Measurements from ENCODE around the gene NCOR1. TPM values are rescaled to one million over a fixed set of nuclear protein-coding genes. Genes with fewer than 3 reads are reported as not detected.
"Not testable (repeated sequence)": the region's sequence is repeated elsewhere in the genome, so short reads cannot be mapped to it uniquely, and the experiment has no call there.

The NCOR1 gene
- total RNA-seq, 1 donor from 2014 or later = 137 TPM

DNA sequence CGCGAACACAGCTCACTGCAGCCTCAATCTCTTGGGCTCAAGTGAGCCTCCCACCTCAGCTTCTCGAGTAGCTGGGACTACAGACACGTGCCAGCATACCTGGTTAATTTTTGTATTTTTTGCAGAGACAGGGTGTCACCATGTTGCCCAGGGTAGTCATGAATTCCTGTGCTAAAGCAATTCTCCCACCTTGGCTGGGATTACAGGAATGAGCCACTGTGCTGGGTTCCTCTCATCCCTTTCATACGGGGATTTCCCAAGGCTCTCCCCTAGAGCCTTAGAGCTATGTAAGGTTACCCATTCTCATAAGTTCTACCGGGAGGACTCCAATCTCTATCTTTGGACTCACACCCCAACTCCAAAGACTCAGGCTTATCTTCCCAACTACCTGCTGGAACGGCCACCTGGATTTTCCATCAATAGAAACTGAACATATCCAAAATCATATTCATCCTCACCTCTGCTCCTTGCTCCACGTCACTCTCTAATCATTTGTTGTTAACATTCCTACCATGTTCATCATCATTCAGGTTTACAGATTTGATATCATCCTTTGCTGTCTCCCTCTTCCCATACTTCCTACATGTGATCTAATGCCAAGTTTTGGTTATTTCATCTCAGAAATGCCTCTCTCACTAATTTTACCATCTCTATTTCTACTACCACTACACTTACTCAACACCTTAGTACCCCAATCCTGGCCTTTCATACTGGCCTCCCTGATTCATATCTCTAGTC is 92.5 kb downstream of the NCOR1 start:
- intact Hi-C loops (cut with DNase I) = no loop called here
- Histone ChIP-seq H3K36me3 (peaks cover 83% of the 10 kb centered on the region), H3K27me3 (ENCODE audit: low read depth) (no peaks in the 10 kb centered on the region), H3K9me3 (no peaks in the 10 kb centered on the region), H3K4me3 (no peak overlapping the region), H3K27ac (no peak overlapping the region), H3K4me1 (no peaks in the 10 kb centered on the region)
- TF ChIP-seq, protein P1, sequence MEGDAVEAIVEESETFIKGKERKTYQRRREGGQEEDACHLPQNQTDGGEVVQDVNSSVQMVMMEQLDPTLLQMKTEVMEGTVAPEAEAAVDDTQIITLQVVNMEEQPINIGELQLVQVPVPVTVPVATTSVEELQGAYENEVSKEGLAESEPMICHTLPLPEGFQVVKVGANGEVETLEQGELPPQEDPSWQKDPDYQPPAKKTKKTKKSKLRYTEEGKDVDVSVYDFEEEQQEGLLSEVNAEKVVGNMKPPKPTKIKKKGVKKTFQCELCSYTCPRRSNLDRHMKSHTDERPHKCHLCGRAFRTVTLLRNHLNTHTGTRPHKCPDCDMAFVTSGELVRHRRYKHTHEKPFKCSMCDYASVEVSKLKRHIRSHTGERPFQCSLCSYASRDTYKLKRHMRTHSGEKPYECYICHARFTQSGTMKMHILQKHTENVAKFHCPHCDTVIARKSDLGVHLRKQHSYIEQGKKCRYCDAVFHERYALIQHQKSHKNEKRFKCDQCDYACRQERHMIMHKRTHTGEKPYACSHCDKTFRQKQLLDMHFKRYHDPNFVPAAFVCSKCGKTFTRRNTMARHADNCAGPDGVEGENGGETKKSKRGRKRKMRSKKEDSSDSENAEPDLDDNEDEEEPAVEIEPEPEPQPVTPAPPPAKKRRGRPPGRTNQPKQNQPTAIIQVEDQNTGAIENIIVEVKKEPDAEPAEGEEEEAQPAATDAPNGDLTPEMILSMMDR (IDR thresholded peaks at IDR 0.05) = no peak
- DNase-seq (no peak), ATAC-seq (no peak)

DNA sequence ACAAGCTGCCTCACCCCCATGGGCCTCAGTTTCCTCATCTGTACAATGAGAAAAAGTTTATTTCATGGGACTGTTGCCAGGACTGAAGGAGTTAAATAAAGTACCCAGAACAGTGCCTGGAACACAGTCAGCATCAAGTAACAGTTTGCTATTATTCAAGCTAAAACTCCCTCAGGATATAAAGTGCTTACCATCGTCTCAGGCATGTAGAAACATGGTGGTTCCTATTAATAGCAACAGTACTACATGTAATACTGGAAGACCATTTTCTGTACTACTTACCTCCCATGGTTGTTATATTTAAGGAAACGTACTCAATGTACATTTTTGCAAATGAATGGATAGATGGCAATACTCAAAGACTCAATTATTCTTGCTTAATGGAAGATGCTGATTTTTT is 93.4 kb downstream of the NCOR1 start:
- no peak for DNase-seq
- intact Hi-C loops (cut with DNase I) = no loop called here
- no peaks in the 10 kb centered on the region for H3K4me1 ChIP-seq
- H3K4me3 ChIP-seq = no peak overlapping the region
- no peaks in the 10 kb centered on the region for H3K27me3 ChIP-seq (ENCODE audit: low read depth)
- peaks cover 91% of the 10 kb centered on the region for H3K36me3 ChIP-seq
- H3K9me3 ChIP-seq = no peaks in the 10 kb centered on the region
- TF ChIP-seq, protein P1 (IDR thresholded peaks at IDR 0.05) = no peak
- ATAC-seq = no peak
- H3K27ac ChIP-seq = no peak overlapping the region

DNA sequence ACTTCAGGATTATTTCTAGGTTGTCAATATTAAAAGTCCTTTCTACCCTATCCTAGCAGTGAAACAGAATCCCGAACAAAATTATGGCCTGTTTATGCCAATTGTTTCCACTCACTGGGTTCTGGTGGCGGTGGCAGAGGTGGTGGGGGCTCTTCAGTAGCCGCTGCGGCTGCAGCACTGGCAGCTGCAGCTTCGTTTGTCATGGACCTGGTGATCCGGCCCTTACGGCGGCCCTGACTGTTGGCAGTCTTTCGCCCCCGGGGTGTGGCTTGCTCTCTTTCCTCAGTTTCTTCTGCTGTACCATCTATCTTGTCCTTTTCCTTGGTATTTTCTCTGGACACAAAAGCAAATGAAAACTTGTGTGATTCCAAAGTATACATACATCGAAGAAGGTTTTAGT is 94.4 kb downstream of the NCOR1 start:
- ATAC-seq = no peak
- intact Hi-C loops (cut with DNase I) = no loop called here
- H3K36me3 ChIP-seq = peaks cover 94% of the 10 kb centered on the region
- no peaks in the 10 kb centered on the region for H3K9me3 ChIP-seq
- no peaks in the 10 kb centered on the region for H3K4me1 ChIP-seq
- DNase-seq = no peak
- no peaks in the 10 kb centered on the region for H3K27me3 ChIP-seq (ENCODE audit: low read depth)
- no peak overlapping the region for H3K4me3 ChIP-seq
- TF ChIP-seq, protein P1 (IDR thresholded peaks at IDR 0.05) = no peak
- H3K27ac ChIP-seq = no peak overlapping the region

DNA sequence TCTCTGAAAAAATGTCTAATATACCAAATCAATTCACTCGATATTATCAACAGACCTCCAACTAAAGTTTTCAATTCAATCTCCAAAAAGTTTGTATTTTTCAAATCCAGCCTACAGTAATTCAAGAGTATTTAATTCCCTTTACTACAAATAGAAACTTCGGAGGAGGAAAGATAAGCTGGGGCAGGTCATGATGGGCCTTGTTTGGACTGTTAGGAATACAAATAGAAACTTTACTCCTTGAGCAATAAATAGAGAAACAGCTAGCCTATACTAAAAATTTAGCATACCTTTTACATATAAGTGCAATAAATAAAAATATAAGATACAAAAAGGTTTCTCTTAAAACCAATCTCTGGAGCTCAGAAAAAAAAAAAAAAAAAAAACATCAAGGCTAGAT is 98.2 kb downstream of the NCOR1 start:
- intact Hi-C loops (cut with DNase I) = no loop called here
- no peak for ATAC-seq
- Histone ChIP-seq H3K4me3 (no peak overlapping the region), H3K4me1 (no peaks in the 10 kb centered on the region), H3K36me3 (peaks cover 99% of the 10 kb centered on the region), H3K27me3 (ENCODE audit: low read depth) (no peaks in the 10 kb centered on the region), H3K27ac (no peak overlapping the region), H3K9me3 (peaks cover 7% of the 10 kb centered on the region)
- TF ChIP-seq, protein P1 (IDR thresholded peaks at IDR 0.05) = no peak
- DNase-seq = no peak

DNA sequence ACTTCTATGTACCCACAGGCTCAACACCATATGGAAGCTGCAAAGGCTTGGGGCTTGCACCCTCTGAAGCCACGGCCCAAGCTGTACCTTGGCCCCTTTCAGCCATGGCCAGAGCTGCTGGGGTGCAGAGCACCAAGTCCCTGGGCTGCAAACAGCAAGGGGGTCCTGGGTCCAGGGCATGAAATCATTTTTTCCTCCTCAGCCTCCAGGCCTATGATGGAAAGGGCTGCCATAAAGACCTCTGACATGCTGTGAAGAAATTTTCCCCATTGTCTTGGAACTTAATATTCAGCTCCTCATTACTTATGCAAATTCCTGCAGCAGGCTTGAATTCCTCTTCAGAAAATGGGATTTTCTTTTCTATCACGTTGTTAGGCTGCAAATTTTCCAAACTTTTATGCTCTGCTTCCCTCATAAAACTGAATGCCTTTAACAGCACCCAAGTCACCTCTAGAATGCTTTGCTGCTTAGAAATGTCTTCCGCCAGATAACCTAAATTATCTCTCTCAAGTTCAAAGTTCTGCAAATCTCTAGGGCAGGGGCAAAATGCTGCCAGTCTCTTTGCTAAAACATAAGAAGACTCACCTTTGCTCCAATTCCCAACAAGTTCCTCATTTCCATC is 100.1 kb downstream of the NCOR1 start:
- peaks cover 83% of the 10 kb centered on the region for H3K36me3 ChIP-seq
- ATAC-seq; H3K27ac ChIP-seq; intact Hi-C loops (cut with DNase I); H3K4me1 ChIP-seq; DNase-seq; H3K27me3 ChIP-seq (ENCODE audit: low read depth); H3K4me3 ChIP-seq; H3K9me3 ChIP-seq: not testable (repeated sequence)

DNA sequence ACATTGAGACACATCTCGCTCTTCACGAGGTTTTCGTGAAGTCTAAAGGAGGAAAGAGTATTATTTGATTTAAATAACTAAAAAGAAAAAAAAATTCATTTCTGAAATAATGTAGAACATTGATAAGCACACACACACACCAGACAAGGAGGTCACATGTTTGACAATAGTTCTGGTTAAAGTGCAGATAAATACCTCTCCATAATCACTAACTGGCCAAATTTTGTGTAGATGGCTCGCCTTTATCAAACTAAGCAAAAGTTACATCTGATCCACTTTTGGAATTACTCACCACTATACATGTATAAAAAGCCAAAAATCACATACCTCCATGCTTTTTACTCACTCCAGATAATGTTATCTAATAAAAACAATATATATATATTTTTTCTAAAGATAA is 106.5 kb downstream of the NCOR1 start:
- H3K36me3 ChIP-seq = peaks cover 46% of the 10 kb centered on the region
- H3K4me3 ChIP-seq = no peak overlapping the region
- ATAC-seq (no peak), DNase-seq (no peak)
- no peaks in the 10 kb centered on the region for H3K27me3 ChIP-seq (ENCODE audit: low read depth)
- TF ChIP-seq, protein P1 (IDR thresholded peaks at IDR 0.05) = no peak
- intact Hi-C loops (cut with DNase I) = no loop called here
- no peaks in the 10 kb centered on the region for H3K4me1 ChIP-seq
- H3K9me3 ChIP-seq = no peaks in the 10 kb centered on the region
- no peak overlapping the region for H3K27ac ChIP-seq
